Thoracic aorta (tissue), 2 donors: ENCODE data around the gene CAPN5. TPM values are rescaled to one million over a fixed set of nuclear protein-coding genes. Genes with fewer than 3 reads are reported as not detected.

ENCODE experiments used
- ATAC-seq: fragments of 150-250 bp; one replicate; pipeline ENCODE4 v1.8.0; 2017; ENCODE audit warnings: low read depth; ENCODE audit not compliant: insufficient number of reproducible peaks, low FRiP score
- DNase-seq: peaks from one replicate; pipeline ENCODE4 v3.0.0-alpha.2; 2020; ENCODE audit warnings: low spot score
- H3K27ac ChIP-seq, 2 donors: fragments of 200-600 bp; sonication (generic); 1 replicate in 1 of 2; 2 replicates in 1 of 2; pipeline ENCODE4 v1.5.1; 2016; ENCODE audit warnings: mild to moderate bottlenecking in 2 of 2, moderate library complexity in 2 of 2
- H3K27me3 ChIP-seq: fragments of 200-600 bp; sonication (generic); replicated peaks from 2 replicates; pipeline ENCODE4 v1.6.0; 2016; ENCODE audit warnings: mild to moderate bottlenecking; ENCODE audit not compliant: insufficient read depth
- H3K36me3 ChIP-seq: fragments of 200-600 bp; sonication (generic); one replicate; pipeline ENCODE4 v1.5.1; 2016
- H3K4me1 ChIP-seq, 2 donors: fragments of 200-600 bp; sonication (generic); 1 replicate in 1 of 2; 2 replicates in 1 of 2; pipeline versions ENCODE4 v1.5.1 to v1.6.0; 2016; ENCODE audit warnings: low read depth in 2 of 2, mild to moderate bottlenecking in 1 of 2; ENCODE audit not compliant: control insufficient read depth in 1 of 2
- H3K4me3 ChIP-seq: fragments of 200-600 bp; sonication (generic); 2 replicates; pipeline ENCODE4 v1.5.1; 2016; ENCODE audit warnings: mild to moderate bottlenecking
- H3K9me3 ChIP-seq: fragments of 200-600 bp; sonication (generic); 2 replicates; pipeline ENCODE4 v1.5.1; 2016
- total RNA-seq, 2 donors: library from RNA; depleted of rRNA; stranded (reverse); fragments of >200 nt; gene quantifications; one replicate each; pipeline versions ENCODE4 v1.1.0 to v1.2.3, GENCODE V29; 2016
- TF ChIP-seq, protein P1 (sequence below): fragments of 200-600 bp; sonication (generic); IDR thresholded peaks from one replicate; pipeline ENCODE4 v1.5.1; 2019; ENCODE audit warnings: antibody characterized with exemption

The CAPN5 gene
- total RNA-seq, 2 donors from 2014 or later: 9.5 to 20.8 TPM

GRCh38 chr11:77088236-77089003 lies 21.6 kb downstream of the CAPN5 start:
- DNase-seq (no peak), ATAC-seq (no peak)
- no peak overlapping the region for H3K27ac ChIP-seq
- no peaks in the 10 kb centered on the region for H3K36me3 ChIP-seq
- H3K4me1 ChIP-seq: no peaks in the 10 kb centered on the region
- no peaks in the 10 kb centered on the region for H3K9me3 ChIP-seq
- H3K4me3 ChIP-seq: no peak overlapping the region
- H3K27me3 ChIP-seq: no peaks in the 10 kb centered on the region
- TF ChIP-seq, protein P1, sequence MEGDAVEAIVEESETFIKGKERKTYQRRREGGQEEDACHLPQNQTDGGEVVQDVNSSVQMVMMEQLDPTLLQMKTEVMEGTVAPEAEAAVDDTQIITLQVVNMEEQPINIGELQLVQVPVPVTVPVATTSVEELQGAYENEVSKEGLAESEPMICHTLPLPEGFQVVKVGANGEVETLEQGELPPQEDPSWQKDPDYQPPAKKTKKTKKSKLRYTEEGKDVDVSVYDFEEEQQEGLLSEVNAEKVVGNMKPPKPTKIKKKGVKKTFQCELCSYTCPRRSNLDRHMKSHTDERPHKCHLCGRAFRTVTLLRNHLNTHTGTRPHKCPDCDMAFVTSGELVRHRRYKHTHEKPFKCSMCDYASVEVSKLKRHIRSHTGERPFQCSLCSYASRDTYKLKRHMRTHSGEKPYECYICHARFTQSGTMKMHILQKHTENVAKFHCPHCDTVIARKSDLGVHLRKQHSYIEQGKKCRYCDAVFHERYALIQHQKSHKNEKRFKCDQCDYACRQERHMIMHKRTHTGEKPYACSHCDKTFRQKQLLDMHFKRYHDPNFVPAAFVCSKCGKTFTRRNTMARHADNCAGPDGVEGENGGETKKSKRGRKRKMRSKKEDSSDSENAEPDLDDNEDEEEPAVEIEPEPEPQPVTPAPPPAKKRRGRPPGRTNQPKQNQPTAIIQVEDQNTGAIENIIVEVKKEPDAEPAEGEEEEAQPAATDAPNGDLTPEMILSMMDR: no peak

- Histone ChIP-seq H3K9me3 (no peaks in the 10 kb centered on the region), H3K27me3 (no peaks in the 10 kb centered on the region), H3K27ac (no peak overlapping the region), H3K4me1 (no peaks in the 10 kb centered on the region), H3K36me3 (no peaks in the 10 kb centered on the region), H3K4me3 (no peak overlapping the region)
- TF ChIP-seq, protein P1: no peak
- ATAC-seq: no peak
- DNase-seq: no peak
Observed at GRCh38 chr11:77089004-77089545, 22.3 kb downstream of the CAPN5 start.

DNA sequence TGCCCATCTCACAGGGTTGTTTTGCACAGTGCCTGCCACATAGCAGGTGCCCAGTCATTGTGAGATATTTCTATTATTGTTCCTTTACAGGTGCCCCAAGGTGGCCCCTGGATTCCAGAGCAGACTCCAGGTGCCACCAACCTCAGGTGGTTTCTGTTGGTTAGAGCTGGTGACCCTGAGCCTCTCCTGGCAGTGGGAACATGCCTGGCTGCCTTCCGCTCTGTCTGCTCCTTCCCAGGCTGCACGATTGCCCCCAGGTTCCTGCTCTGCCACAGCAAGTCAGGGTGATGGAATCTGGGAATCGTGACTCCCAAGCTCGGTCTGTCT lies 23.2 kb downstream of the CAPN5 start:
- DNase-seq (no peak), ATAC-seq (no peak)
- no peaks in the 10 kb centered on the region for H3K27me3 ChIP-seq
- H3K36me3 ChIP-seq: no peaks in the 10 kb centered on the region
- TF ChIP-seq, protein P1: no peak
- H3K27ac ChIP-seq: no peak overlapping the region
- no peaks in the 10 kb centered on the region for H3K9me3 ChIP-seq
- no peak overlapping the region for H3K4me3 ChIP-seq
- no peaks in the 10 kb centered on the region for H3K4me1 ChIP-seq

- Histone ChIP-seq H3K9me3 (no peaks in the 10 kb centered on the region), H3K4me3 (no peak overlapping the region), H3K36me3 (no peaks in the 10 kb centered on the region), H3K27ac (no peak overlapping the region), H3K27me3 (no peaks in the 10 kb centered on the region), H3K4me1 (no peaks in the 10 kb centered on the region)
- ATAC-seq (no peak), DNase-seq (no peak)
- TF ChIP-seq, protein P1: no peak
Observed at GRCh38 chr11:77090373-77091111, 23.8 kb downstream of the CAPN5 start.

DNA sequence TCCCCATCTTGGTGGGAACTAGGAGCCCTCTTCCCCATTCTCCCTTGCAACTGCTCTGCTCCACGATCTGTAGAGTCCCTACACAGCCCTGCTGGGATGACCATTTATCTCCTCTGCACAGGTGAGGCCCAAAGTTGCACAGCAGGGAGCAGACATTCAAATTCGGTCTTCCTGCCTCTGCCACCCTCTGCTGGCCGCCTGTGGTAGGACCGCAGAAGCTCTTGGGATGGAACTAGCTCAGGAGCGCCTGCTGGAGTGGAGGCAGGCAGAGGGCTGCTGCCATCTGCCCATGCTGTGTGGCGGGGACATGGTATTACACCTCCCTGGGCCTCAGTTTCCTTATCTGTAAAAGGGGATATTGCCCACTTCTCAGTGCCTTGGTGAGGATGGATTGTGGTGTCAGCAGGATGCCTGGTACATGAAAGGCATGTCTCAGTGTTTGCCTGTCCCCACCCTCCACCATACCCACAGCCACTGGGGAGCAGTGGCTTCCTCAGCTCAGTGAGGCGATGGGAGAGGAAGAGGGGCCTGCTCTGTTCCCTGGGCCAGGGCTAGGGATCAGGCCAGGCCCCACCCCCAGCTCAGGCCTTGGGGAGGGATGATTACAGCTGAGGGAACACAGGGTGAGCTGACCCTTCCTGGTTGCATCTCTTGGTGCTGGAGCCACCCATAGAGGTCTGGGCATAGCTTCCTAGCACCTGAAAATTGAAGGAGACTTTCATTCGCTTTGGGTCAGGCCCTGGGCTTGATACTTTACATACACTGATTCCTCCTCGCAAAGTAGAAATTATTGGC lies 24.6 kb downstream of the CAPN5 start:
- Histone ChIP-seq H3K4me1 (no peaks in the 10 kb centered on the region), H3K27me3 (no peaks in the 10 kb centered on the region), H3K36me3 (no peaks in the 10 kb centered on the region), H3K9me3 (no peaks in the 10 kb centered on the region), H3K27ac (no peak overlapping the region), H3K4me3 (no peak overlapping the region)
- TF ChIP-seq, protein P1: peak; percentile 91
- DNase-seq: peak; percentile 41
- ATAC-seq: peak; percentile 34
